K562 (cell line): ENCODE data around the gene PLA2G4F. TPM values are rescaled to one million over a fixed set of nuclear protein-coding genes. Genes with fewer than 3 reads are reported as not detected.

Experiments
- ATAC-seq: fragments of 200-7000 bp; cut with Tn5 transposase; 3 replicates; pipeline ENCODE4 v1.9.1; 2020; ENCODE audit warnings: moderate library complexity
- BruUV-seq: library from RNA; stranded (reverse); fragments of 400-500 nt; replicated peaks from 2 replicates; lab custom pipeline; 2021; lab: Mats Ljungman, UMichigan
- CTCF ChIA-PET: fragments of 300-600 bp; formaldehyde crosslinking; extraction: SDS; loops from one replicate; lab custom pipeline; 2021; ENCODE audit warnings: low intra/inter-chr PET ratio; lab: Yijun Ruan, JAX
- POLR2A ChIA-PET: fragments of 300-600, 350-650 bp; sonication (Branson Sonifier 250); formaldehyde crosslinking; extraction: SDS; loops from one replicate; lab custom pipeline; 2021; ENCODE audit warnings: antibody characterized with exemption, inconsistent platforms; lab: Yijun Ruan, JAX
- DNase-seq, 4 experiments: peaks; one replicate each; pipeline versions ENCODE4 v3.0.0 to v3.0.0-alpha.2; 2011 to 2018; ENCODE audit warnings: low spot score in 3 of 4, mixed read lengths in 3 of 4; ENCODE audit errors: extremely low read depth in 1 of 4
- FAIRE-seq: peaks from 2 replicates; lab custom pipeline; 2011; peaks lifted over from hg19 to GRCh38; lab: Jason Lieb, UNC
- H2AFZ ChIP-seq: 2 replicates; pipeline ENCODE4 v1.6.0; 2011; ENCODE audit warnings: low read depth, low read length, control low read depth, inconsistent platforms
- H3K27ac ChIP-seq: fragments of 200-600 bp; 3 replicates; pipeline ENCODE4 v1.8.0; 2011; ENCODE audit warnings: low read depth, mild to moderate bottlenecking, control low read depth, inconsistent platforms, low read length, moderate library complexity, mixed read lengths; ENCODE audit errors: extremely low read depth
- H3K27me3 ChIP-seq, 2 experiments: fragments of 300-600 bp in 1 of 2; 2 replicates in 1 of 2; 3 replicates in 1 of 2; pipeline versions ENCODE4 v1.6.0 to v1.8.0; 2011; ENCODE audit warnings: inconsistent platforms in 2 of 2, low read length in 2 of 2, mild to moderate bottlenecking in 1 of 2, mixed read lengths in 1 of 2, moderate library complexity in 1 of 2; ENCODE audit not compliant: control insufficient read depth in 2 of 2, insufficient read depth in 2 of 2
- H3K36me3 ChIP-seq: fragments of 300-600 bp; 3 replicates; pipeline ENCODE4 v1.8.0; 2011; ENCODE audit warnings: mild to moderate bottlenecking, low read length, inconsistent platforms; ENCODE audit not compliant: control insufficient read depth, insufficient read depth
- H3K4me1 ChIP-seq, 2 experiments: fragments of 200-600 bp in 1 of 2; replicated peaks in 1 of 2; 2 replicates in 1 of 2; 3 replicates in 1 of 2; pipeline versions ENCODE4 v1.5.1 to v1.8.0; 2011; ENCODE audit warnings: inconsistent platforms in 2 of 2, low read length in 2 of 2, mild to moderate bottlenecking in 1 of 2, mixed read lengths in 1 of 2, moderate library complexity in 1 of 2; ENCODE audit not compliant: control insufficient read depth in 2 of 2, insufficient read depth in 2 of 2
- H3K4me2 ChIP-seq: 2 replicates; pipeline ENCODE4 v1.6.1; 2011; ENCODE audit warnings: low read length, control low read depth, inconsistent platforms, mixed read lengths; ENCODE audit not compliant: insufficient read depth
- H3K4me3 ChIP-seq: fragments of 200-600 bp; sonication (generic), shearing (Covaris generic); 2 replicates; pipeline ENCODE4 v1.5.1; 2016; ENCODE audit warnings: control low read depth, inconsistent platforms
- H3K79me2 ChIP-seq: fragments of 200-600 bp; 3 replicates; pipeline ENCODE4 v1.8.0; 2011; ENCODE audit warnings: low read length, inconsistent platforms; ENCODE audit not compliant: control insufficient read depth, insufficient read depth
- H3K9ac ChIP-seq, 2 experiments: 2 replicates each; pipeline versions ENCODE4 v1.6.0 to v1.6.1; 2011; ENCODE audit warnings: low read depth in 2 of 2, low read length in 2 of 2, control low read depth in 1 of 2, inconsistent platforms in 1 of 2, mild to moderate bottlenecking in 1 of 2, mixed read lengths in 1 of 2; ENCODE audit not compliant: insufficient read depth in 1 of 2
- H3K9me1 ChIP-seq: one replicate; pipeline ENCODE4 v1.6.0; 2011; ENCODE audit warnings: inconsistent platforms, mild to moderate bottlenecking, low read length, moderate library complexity; ENCODE audit not compliant: control insufficient read depth, insufficient read depth
- H3K9me3 ChIP-seq: replicated peaks from 2 replicates; pipeline ENCODE4 v1.5.1; 2011; ENCODE audit warnings: low read depth, low read length, inconsistent platforms; ENCODE audit not compliant: control insufficient read depth, insufficient read depth
- H4K20me1 ChIP-seq: replicated peaks from 2 replicates; pipeline ENCODE4 v1.6.1; 2011; ENCODE audit warnings: low read length, inconsistent platforms, mixed read lengths; ENCODE audit not compliant: control insufficient read depth, insufficient read depth
- ASH1L ChIP-seq: fragments of 450-650 bp; IDR thresholded peaks from 2 replicates; pipeline ENCODE4 v1.6.1; 2018; ENCODE audit warnings: borderline replicate concordance, mild to moderate bottlenecking, low read depth; ENCODE audit not compliant: partially characterized antibody
- CAMTA2 ChIP-seq: fragments of 250-450 bp; sonication (Bioruptor Pico); conservative IDR thresholded peaks from 2 replicates; pipeline ENCODE4 v1.5.1; 2022
- CREB1 ChIP-seq, 2 experiments: sonication (generic) in 1 of 2; formaldehyde crosslinking in 1 of 2; IDR thresholded peaks; 2 replicates each; pipeline versions ENCODE4 v1.6.1 to v1.8.0; 2012 to 2022; ENCODE audit warnings: inconsistent platforms in 1 of 2, mild to moderate bottlenecking in 1 of 2, missing genetic modification reagents in 1 of 2, moderate library complexity in 1 of 2
- CREBBP ChIP-seq: IDR thresholded peaks from one replicate; pipeline ENCODE4 v1.6.1; 2012; ENCODE audit warnings: low read depth, mild to moderate bottlenecking, control low read depth, inconsistent platforms, low read length
- EP300 ChIP-seq: IDR thresholded peaks from 2 replicates; pipeline ENCODE4 v1.6.1; 2012; ENCODE audit warnings: low read length, improper control_type of control experiment
- ETV1 ChIP-seq: fragments of 450-650 bp; conservative IDR thresholded peaks from 2 replicates; pipeline ENCODE4 v1.6.1; 2016; ENCODE audit warnings: missing genetic modification characterization, control low read depth, low read depth, missing compliant biosample characterization
- FOXP4 ChIP-seq: sonication (generic); formaldehyde crosslinking; IDR thresholded peaks from 2 replicates; pipeline ENCODE4 v1.8.0; 2022; ENCODE audit warnings: mild to moderate bottlenecking, missing genetic modification reagents, borderline replicate concordance
- GTF2F1 ChIP-seq: IDR thresholded peaks from 2 replicates; pipeline ENCODE4 v1.6.1; 2011; ENCODE audit warnings: low read depth, low read length, improper control_type of control experiment
- ID3 ChIP-seq, 2 experiments: fragments of 250-450 bp in 1 of 2; fragments of 450-650 bp in 1 of 2; sonication (Bioruptor Pico) in 1 of 2; IDR thresholded peaks; 2 replicates each; pipeline versions ENCODE4 v1.6.1 to v1.8.0; 2016 to 2021; ENCODE audit warnings: mild to moderate bottlenecking in 2 of 2, moderate library complexity in 2 of 2, missing compliant biosample characterization in 1 of 2, missing genetic modification characterization in 1 of 2
- NCOA2 ChIP-seq, 2 experiments: fragments of 450-650 bp; IDR thresholded peaks; 2 replicates each; pipeline ENCODE4 v1.6.1; 2018; ENCODE audit warnings: mild to moderate bottlenecking in 2 of 2, moderate library complexity in 1 of 2; ENCODE audit not compliant: partially characterized antibody in 2 of 2
- PHF8 ChIP-seq: fragments of 200-600 bp; sonication (generic); IDR thresholded peaks from 2 replicates; pipeline ENCODE4 v1.6.1; 2012; ENCODE audit warnings: mixed run types, mild to moderate bottlenecking, inconsistent platforms, low read length, moderate library complexity, borderline replicate concordance
- PML ChIP-seq: IDR thresholded peaks from 2 replicates; pipeline ENCODE4 v1.6.1; 2012; ENCODE audit warnings: low read length, inconsistent platforms
- POLR3G ChIP-seq: IDR thresholded peaks from 2 replicates; pipeline ENCODE4 v1.6.1; 2011; ENCODE audit not compliant: insufficient read length, insufficient replicate concordance; ENCODE audit errors: extremely low read depth
- THRA ChIP-seq: fragments of 450-650 bp; IDR thresholded peaks from 2 replicates; pipeline ENCODE4 v1.6.1; 2017; ENCODE audit warnings: mild to moderate bottlenecking, moderate library complexity
- ZNF232 ChIP-seq: sonication (generic); formaldehyde crosslinking; IDR thresholded peaks from 2 replicates; pipeline ENCODE4 v1.8.0; 2022; ENCODE audit warnings: mild to moderate bottlenecking, missing genetic modification reagents
- ZNF507 ChIP-seq: conservative IDR thresholded peaks from 2 replicates; pipeline ENCODE4 v1.6.1; 2017; ENCODE audit warnings: missing genetic modification characterization, missing compliant biosample characterization
- WGBS: fragments of 100-300 bp; shearing (Covaris generic); methylation state at CpG from one replicate; pipeline ENCODE4 v1.1.6; 2016; ENCODE audit warnings: low coverage, mixed read lengths; ENCODE audit not compliant: insufficient coverage; ENCODE audit errors: missing lambda C conversion rate; 5-methylcytosine and 5-hydroxymethylcytosine counted together
- in situ Hi-C: fragments of 300-500 bp; cut with MboI; formaldehyde crosslinking; loops from 4 replicates; pipeline ENCODE4 v1.15.0; 2018; ENCODE audit warnings: inconsistent platforms, mixed read lengths
- intact Hi-C: fragments of 100-400 bp; cut with micrococcal nuclease; formaldehyde crosslinking; loops from 2 replicates; pipeline ENCODE4 v1.14.2; 2022
- polyA plus RNA-seq, 8 experiments: library from polyadenylated mRNA; depleted of rRNA in 4 of 8; stranded (reverse) in 5 of 8; unstranded in 3 of 8; fragments of >200 nt; fragmentation: Nextera tagmentation in 2 of 8; fragmentation: Illumina TruSeq in 1 of 8; extraction: Ambion mirVana in 2 of 8; extraction: Trizol in 1 of 8; gene quantifications; 2 replicates each; pipeline versions ENCODE4 v1.2.1 to v1.2.3, GENCODE V29; 2011 to 2014; ENCODE audit warnings: inconsistent platforms in 1 of 8, missing spikeins in 1 of 8
- total RNA-seq, 7 experiments: library from RNA; depleted of rRNA in 6 of 7; stranded (reverse); fragments of >200 nt in 6 of 7; fragmentation: Illumina TruSeq in 2 of 7; extraction: Trizol in 2 of 7; gene quantifications; 2 replicates each; pipeline versions ENCODE4 v1.2.1 to v1.2.3, GENCODE V29; 2011 to 2021; ENCODE audit warnings: low replicate concordance in 1 of 7
- TF ChIP-seq, protein P1 (sequence below): fragments of 450-650 bp; formaldehyde crosslinking; IDR thresholded peaks from 2 replicates; pipeline ENCODE4 v1.4.0; 2022; ENCODE audit warnings: missing genetic modification characterization

PLA2G4F gene
- total and polyA plus RNA-seq, 9 of the 15 experiments (the other 6 are each of a cell fraction or from before 2014, with no cell fraction given) = 0.02 TPM; not detected in 8

- ATAC-seq (no peak), DNase-seq (no peak), FAIRE-seq (no peak)
- in situ Hi-C loops = no loop called here
- Histone ChIP-seq H2AFZ (no peak overlapping the region), H3K27me3 (no peaks in the 10 kb centered on the region), H3K9me3 (no peaks in the 10 kb centered on the region), H3K4me1 (no peaks in the 10 kb centered on the region), H4K20me1 (no peaks in the 10 kb centered on the region; the same call in 1 of the 2 replicates), H3K9ac (no peak overlapping the region), H3K36me3 (peaks cover 34% of the 10 kb centered on the region), H3K4me3 (no peak overlapping the region), H3K9me1 (no peaks in the 10 kb centered on the region), H3K4me2 (no peak overlapping the region), H3K79me2 (no peaks in the 10 kb centered on the region), H3K27ac (no peak overlapping the region)
- intact Hi-C loops = no loop called here
- WGBS = 74% methylated on average over 8 of the region's 8 CpGs
- CTCF ChIA-PET = no interaction called here
- TF ChIP-seq ETV1 (tag) (no peak), ZNF232 (CRISPR knock-in tag) (no peak), GTF2F1 (no peak), ZNF507 (tag) (no peak), EP300 (no peak), CREB1 (IDR thresholded peaks at IDR 0.05) (no peak), CREB1 (CRISPR knock-in tag; IDR thresholded peaks at IDR 0.05) (no peak), ID3 (CRISPR knock-in tag; IDR thresholded peaks at IDR 0.05) (no peak), ID3 (tag; IDR thresholded peaks at IDR 0.05) (no peak), FOXP4 (CRISPR knock-in tag) (no peak), POLR3G (no peak), THRA (no peak), PHF8 (no peak), NCOA2 (IDR thresholded peaks at IDR 0.05; ENCODE audit: partially characterized antibody in 2 of 2) (no peak), CAMTA2 (CRISPR knock-in tag) (no peak), CREBBP (no peak), ASH1L (no peak), PML (no peak)
- TF ChIP-seq, protein P1, sequence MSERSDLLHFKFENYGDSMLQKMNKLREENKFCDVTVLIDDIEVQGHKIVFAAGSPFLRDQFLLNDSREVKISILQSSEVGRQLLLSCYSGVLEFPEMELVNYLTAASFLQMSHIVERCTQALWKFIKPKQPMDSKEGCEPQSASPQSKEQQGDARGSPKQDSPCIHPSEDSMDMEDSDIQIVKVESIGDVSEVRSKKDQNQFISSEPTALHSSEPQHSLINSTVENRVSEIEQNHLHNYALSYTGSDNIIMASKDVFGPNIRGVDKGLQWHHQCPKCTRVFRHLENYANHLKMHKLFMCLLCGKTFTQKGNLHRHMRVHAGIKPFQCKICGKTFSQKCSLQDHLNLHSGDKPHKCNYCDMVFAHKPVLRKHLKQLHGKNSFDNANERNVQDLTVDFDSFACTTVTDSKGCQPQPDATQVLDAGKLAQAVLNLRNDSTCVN (CRISPR knock-in tag) = no peak
- POLR2A ChIA-PET = interaction anchor here (0.6 kb wide), 2 partner anchors 238 to 468 kb away, joined by 3 to 4 read pairs; no protein-coding TSS in a partner anchor
- BruUV-seq = no TSS peak
Measured at GRCh38 chr15:42191610-42192346, 35.3 kb upstream of the PLA2G4F start.
